Testis (tissue), 3 donors: ENCODE results near the gene TRIM26. TPM values are rescaled to one million over a fixed set of nuclear protein-coding genes. Genes with fewer than 3 reads are reported as not detected.

Source experiments
- DNase-seq: peaks from one replicate; pipeline ENCODE4 v3.0.0-alpha.2; 2019
- H3K27ac ChIP-seq, 2 donors: fragments of 200-600 bp; sonication (generic); one replicate each; pipeline ENCODE4 v1.5.1; 2019
- H3K27me3 ChIP-seq: fragments of 200-600 bp; sonication (generic); one replicate; pipeline ENCODE4 v1.5.1; 2019
- H3K36me3 ChIP-seq: fragments of 200-600 bp; sonication (generic); one replicate; pipeline ENCODE4 v1.5.1; 2017; ENCODE audit warnings: low read depth; ENCODE audit errors: missing control alignments
- H3K4me1 ChIP-seq: fragments of 200-600 bp; sonication (generic); one replicate; pipeline ENCODE4 v1.5.1; 2019
- H3K4me3 ChIP-seq, 2 donors: fragments of 200-600 bp; sonication (generic); one replicate each; pipeline ENCODE4 v1.5.1; 2017 to 2019
- H3K9me3 ChIP-seq: fragments of 200-600 bp; sonication (generic); one replicate; pipeline ENCODE4 v1.5.1; 2017
- POLR2A ChIP-seq: fragments of 450-650 bp; IDR thresholded peaks from one replicate; pipeline ENCODE4 v1.6.1; 2017; ENCODE audit warnings: antibody characterized with exemption, mild to moderate bottlenecking, moderate library complexity
- WGBS, 2 donors: methylation state at CpG; one replicate each; pipeline ENCODE4 v1.1.5; 2018; 5-methylcytosine and 5-hydroxymethylcytosine counted together
- intact Hi-C: fragments of 100-400 bp; cut with DNase I; formaldehyde crosslinking; loops from one replicate; pipeline ENCODE4 v1.15.1; 2023; ENCODE audit warnings: low total_unique reads
- polyA plus RNA-seq: library from polyadenylated mRNA; stranded (reverse); fragments of 350-450 nt; fragmentation: Illumina TruSeq; extraction: RNeasy Lipid Tissue Mini Kit (QIAGEN cat#74804); gene quantifications from one replicate; pipeline ENCODE4 v1.2.3, GENCODE V29; 2014; ENCODE audit warnings: low read depth, low replicate concordance; ENCODE audit not compliant: insufficient read depth
- total RNA-seq, 2 donors: library from RNA; depleted of rRNA; stranded (reverse); fragments of >200 nt; gene quantifications; one replicate each; pipeline ENCODE4 v1.2.3, GENCODE V29; 2016
- TF ChIP-seq, protein P1 (sequence below), 3 experiments: fragments of 450-650 bp in 2 of 3; fragments of 200-600 bp in 1 of 3; sonication (generic) in 1 of 3; IDR thresholded peaks; one replicate each; pipeline ENCODE4 v1.5.1; 2016 to 2019; ENCODE audit warnings: antibody characterized with exemption in 3 of 3, mild to moderate bottlenecking in 2 of 3, moderate library complexity in 1 of 3

The TRIM26 gene
- total and polyA plus RNA-seq, 3 donors from 2014 or later = 40.3 to 75.8 (median 67.1) TPM

GRCh38 chr6:30244560-30244959 lies 31.4 kb upstream of the TRIM26 start:
- 88 to 91% methylated on average over 3 of the region's 3 CpGs for WGBS, 2 donors
- Histone ChIP-seq H3K4me1 (no peaks in the 10 kb centered on the region), H3K27me3 (no peaks in the 10 kb centered on the region), H3K27ac (no peak overlapping the region), H3K4me3 (no peak overlapping the region), H3K9me3 (no peaks in the 10 kb centered on the region), H3K36me3 (no peaks in the 10 kb centered on the region)
- intact Hi-C loops = no loop called here
- DNase-seq = no peak
- TF ChIP-seq, protein P1, sequence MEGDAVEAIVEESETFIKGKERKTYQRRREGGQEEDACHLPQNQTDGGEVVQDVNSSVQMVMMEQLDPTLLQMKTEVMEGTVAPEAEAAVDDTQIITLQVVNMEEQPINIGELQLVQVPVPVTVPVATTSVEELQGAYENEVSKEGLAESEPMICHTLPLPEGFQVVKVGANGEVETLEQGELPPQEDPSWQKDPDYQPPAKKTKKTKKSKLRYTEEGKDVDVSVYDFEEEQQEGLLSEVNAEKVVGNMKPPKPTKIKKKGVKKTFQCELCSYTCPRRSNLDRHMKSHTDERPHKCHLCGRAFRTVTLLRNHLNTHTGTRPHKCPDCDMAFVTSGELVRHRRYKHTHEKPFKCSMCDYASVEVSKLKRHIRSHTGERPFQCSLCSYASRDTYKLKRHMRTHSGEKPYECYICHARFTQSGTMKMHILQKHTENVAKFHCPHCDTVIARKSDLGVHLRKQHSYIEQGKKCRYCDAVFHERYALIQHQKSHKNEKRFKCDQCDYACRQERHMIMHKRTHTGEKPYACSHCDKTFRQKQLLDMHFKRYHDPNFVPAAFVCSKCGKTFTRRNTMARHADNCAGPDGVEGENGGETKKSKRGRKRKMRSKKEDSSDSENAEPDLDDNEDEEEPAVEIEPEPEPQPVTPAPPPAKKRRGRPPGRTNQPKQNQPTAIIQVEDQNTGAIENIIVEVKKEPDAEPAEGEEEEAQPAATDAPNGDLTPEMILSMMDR (IDR thresholded peaks at IDR 0.05) = no peak
- TF ChIP-seq POLR2A = no peak

GRCh38 chr6:30238178-30238795 lies 25.1 kb upstream of the TRIM26 start:
- 51 to 71% methylated on average over 6 of the region's 6 CpGs for WGBS, 2 donors
- Histone ChIP-seq H3K4me3 (no peak overlapping the region), H3K27me3 (no peaks in the 10 kb centered on the region), H3K9me3 (no peaks in the 10 kb centered on the region), H3K27ac (no peak overlapping the region), H3K4me1 (no peaks in the 10 kb centered on the region), H3K36me3 (no peaks in the 10 kb centered on the region)
- DNase-seq = no peak
- TF ChIP-seq, protein P1 (IDR thresholded peaks at IDR 0.05) = no peak
- no peak for TF ChIP-seq POLR2A
- intact Hi-C loops = no loop called here

- DNase-seq = no peak
- H3K27ac ChIP-seq = no peak overlapping the region
- H3K27me3 ChIP-seq = no peaks in the 10 kb centered on the region
- WGBS, 2 donors = 53 to 62% methylated on average over 2 of the region's 2 CpGs
- no peaks in the 10 kb centered on the region for H3K36me3 ChIP-seq
- H3K9me3 ChIP-seq = no peaks in the 10 kb centered on the region
- H3K4me1 ChIP-seq = no peaks in the 10 kb centered on the region
- TF ChIP-seq, protein P1 (IDR thresholded peaks at IDR 0.05) = no peak
- TF ChIP-seq POLR2A = no peak
- no peak overlapping the region for H3K4me3 ChIP-seq
- intact Hi-C loops = no loop called here
Observed at GRCh38 chr6:30234356-30234755, 21.1 kb upstream of the TRIM26 start.

GRCh38 chr6:30231067-30231466 lies 17.9 kb upstream of the TRIM26 start:
- no peaks in the 10 kb centered on the region for H3K36me3 ChIP-seq
- DNase-seq = no peak
- intact Hi-C loops = no loop called here
- no peak overlapping the region for H3K27ac ChIP-seq
- no peaks in the 10 kb centered on the region for H3K4me1 ChIP-seq
- TF ChIP-seq POLR2A = no peak
- TF ChIP-seq, protein P1 (IDR thresholded peaks at IDR 0.05) = no peak
- 79 to 83% methylated on average over 2 of the region's 2 CpGs for WGBS, 2 donors
- H3K9me3 ChIP-seq = no peaks in the 10 kb centered on the region
- H3K27me3 ChIP-seq = no peaks in the 10 kb centered on the region
- H3K4me3 ChIP-seq = no peak overlapping the region
